Trophoblast cell (in vitro differentiated cells and primary cell): ENCODE data around the gene ZNF407.

ENCODE experiments used
- DNase-seq, 2 donors: peaks; one replicate each; pipeline ENCODE4 v3.0.0-alpha.2; 2016
- H2AFZ ChIP-seq: 2 replicates; pipeline ENCODE4 v1.6.1; 2013; ENCODE audit warnings: low read length, moderate library complexity, mild to moderate bottlenecking; ENCODE audit not compliant: insufficient read depth, poor library complexity
- H2AK5ac ChIP-seq: 2 replicates; pipeline ENCODE4 v1.6.1; 2013; ENCODE audit warnings: mild to moderate bottlenecking, low read length
- H2BK120ac ChIP-seq: 2 replicates; pipeline ENCODE4 v1.6.1; 2013; ENCODE audit warnings: low read length, mild to moderate bottlenecking, moderate library complexity; ENCODE audit not compliant: insufficient read depth, poor library complexity
- H2BK12ac ChIP-seq: 2 replicates; pipeline ENCODE4 v1.6.1; 2013; ENCODE audit warnings: mild to moderate bottlenecking, low read length, moderate library complexity
- H2BK5ac ChIP-seq: 2 replicates; pipeline ENCODE4 v1.6.1; 2013; ENCODE audit warnings: low read length, low read depth, moderate library complexity, mild to moderate bottlenecking; ENCODE audit not compliant: poor library complexity
- H3K14ac ChIP-seq: 2 replicates; pipeline ENCODE4 v1.6.1; 2013; ENCODE audit warnings: mild to moderate bottlenecking, low read length
- H3K18ac ChIP-seq: 2 replicates; pipeline ENCODE4 v1.6.1; 2013; ENCODE audit warnings: mild to moderate bottlenecking, low read length
- H3K23ac ChIP-seq: 2 replicates; pipeline ENCODE4 v1.6.1; 2013; ENCODE audit warnings: low read length
- H3K27ac ChIP-seq: 2 replicates; pipeline ENCODE4 v1.5.1; 2013; ENCODE audit warnings: low read depth, mild to moderate bottlenecking, inconsistent platforms, low read length, moderate library complexity
- H3K27me3 ChIP-seq: 2 replicates; pipeline ENCODE4 v1.6.1; 2013; ENCODE audit warnings: inconsistent platforms, mild to moderate bottlenecking, low read length, moderate library complexity; ENCODE audit not compliant: insufficient read depth
- H3K36me3 ChIP-seq, 2 experiments: 1 replicate in 1 of 2; 2 replicates in 1 of 2; pipeline ENCODE4 v1.6.1; 2013; ENCODE audit warnings: low read length in 2 of 2, mild to moderate bottlenecking in 2 of 2, moderate library complexity in 1 of 2; ENCODE audit not compliant: insufficient read depth in 2 of 2, control insufficient read depth in 1 of 2
- H3K4ac ChIP-seq: 2 replicates; pipeline ENCODE4 v1.6.1; 2013; ENCODE audit warnings: low read depth, mild to moderate bottlenecking, low read length, moderate library complexity
- H3K4me1 ChIP-seq, 2 experiments: 1 replicate in 1 of 2; 2 replicates in 1 of 2; pipeline ENCODE4 v1.6.1; 2013; ENCODE audit warnings: low read length in 2 of 2, mild to moderate bottlenecking in 2 of 2, moderate library complexity in 1 of 2; ENCODE audit not compliant: insufficient read depth in 2 of 2, control insufficient read depth in 1 of 2
- H3K4me2 ChIP-seq: 2 replicates; pipeline ENCODE4 v1.6.1; 2013; ENCODE audit warnings: inconsistent platforms, mild to moderate bottlenecking, low read length, moderate library complexity
- H3K4me3 ChIP-seq: 2 replicates; pipeline ENCODE4 v1.5.1; 2013; ENCODE audit warnings: mild to moderate bottlenecking, low read depth, low read length, inconsistent platforms
- H3K79me1 ChIP-seq: one replicate; pipeline ENCODE4 v1.6.1; 2013; ENCODE audit warnings: low read length
- H3K79me2 ChIP-seq: 2 replicates; pipeline ENCODE4 v1.6.1; 2013; ENCODE audit warnings: low read length, mild to moderate bottlenecking; ENCODE audit not compliant: control insufficient read depth, insufficient read depth, poor library complexity
- H3K9ac ChIP-seq: 2 replicates; pipeline ENCODE4 v1.6.1; 2013; ENCODE audit warnings: mild to moderate bottlenecking, low read length
- H3K9me3 ChIP-seq: 2 replicates; pipeline ENCODE4 v1.6.1; 2013; ENCODE audit warnings: low read depth, mild to moderate bottlenecking, control low read depth, inconsistent platforms, low read length; ENCODE audit not compliant: insufficient read depth
- H4K12ac ChIP-seq: 2 replicates; pipeline ENCODE4 v1.6.1; 2013; ENCODE audit warnings: low read depth, mild to moderate bottlenecking, low read length, moderate library complexity
- H4K8ac ChIP-seq: 2 replicates; pipeline ENCODE4 v1.6.1; 2013; ENCODE audit warnings: low read depth, mild to moderate bottlenecking, low read length, moderate library complexity
- H4K91ac ChIP-seq: one replicate; pipeline ENCODE4 v1.6.1; 2013; ENCODE audit warnings: low read depth, mild to moderate bottlenecking, low read length, moderate library complexity
- WGBS: extraction: QIAGEN DNeasy Blood & Tissue Kit; methylation state at CpG from one replicate; pipeline ENCODE4 v1.1.7; 2013; ENCODE audit warnings: missing lambda C conversion rate; ENCODE audit not compliant: insufficient read length, insufficient coverage; ENCODE audit errors: extremely low coverage; 5-methylcytosine and 5-hydroxymethylcytosine counted together

ZNF407 gene

DNA sequence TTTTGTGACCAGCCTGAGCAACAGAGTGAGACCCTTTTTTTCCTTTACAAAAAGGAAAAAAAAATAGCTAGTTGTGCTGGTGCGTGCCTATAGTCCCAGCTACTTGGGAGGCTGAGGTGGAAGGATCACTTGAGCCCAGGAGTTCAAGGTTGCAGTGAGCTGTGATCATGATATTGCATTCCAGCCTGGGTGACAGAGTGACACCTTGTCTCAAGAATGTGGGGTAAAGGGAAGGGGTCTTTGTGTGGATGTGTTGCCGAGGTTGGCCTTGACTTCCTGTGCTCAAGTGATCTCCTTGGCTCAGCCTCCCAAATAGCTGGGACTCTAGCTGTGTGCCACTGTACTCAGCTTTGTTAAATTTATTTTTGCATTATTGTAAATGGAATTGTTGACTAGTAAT lies 120.6 kb downstream of the ZNF407 start:
- H2BK12ac ChIP-seq: no peak overlapping the region
- no peak overlapping the region for H3K4me2 ChIP-seq
- H2AFZ ChIP-seq: no peak overlapping the region
- no peaks in the 10 kb centered on the region for H3K36me3 ChIP-seq
- H3K79me2 ChIP-seq: no peaks in the 10 kb centered on the region
- H3K4me3 ChIP-seq: no peak overlapping the region
- no peaks in the 10 kb centered on the region for H3K27me3 ChIP-seq
- H3K18ac ChIP-seq: peak overlapping the region; percentile 18
- no peak overlapping the region for H3K9ac ChIP-seq
- no peaks in the 10 kb centered on the region for H3K9me3 ChIP-seq
- H3K27ac ChIP-seq: no peak overlapping the region
- H4K12ac ChIP-seq: no peak overlapping the region
- no peak overlapping the region for H3K14ac ChIP-seq
- H3K79me1 ChIP-seq: no peaks in the 10 kb centered on the region
- H3K23ac ChIP-seq: no peak overlapping the region
- no CpG with 5 or more reads among the region's 2 CpGs for WGBS
- H4K91ac ChIP-seq: no peak overlapping the region
- H2AK5ac ChIP-seq: no peak overlapping the region
- H2BK5ac ChIP-seq: no peak overlapping the region
- no peak overlapping the region for H2BK120ac ChIP-seq
- H3K4me1 ChIP-seq: peaks cover 0 to 3% of the 10 kb centered on the region in 2 experiments
- H4K8ac ChIP-seq: no peak overlapping the region
- H3K4ac ChIP-seq: no peak overlapping the region
- no peak for DNase-seq

- H3K4me2 ChIP-seq: no peak overlapping the region
- no peaks in the 10 kb centered on the region for H3K27me3 ChIP-seq
- H3K18ac ChIP-seq: no peak overlapping the region
- no peak overlapping the region for H2BK120ac ChIP-seq
- no peaks in the 10 kb centered on the region for H3K9me3 ChIP-seq
- no peaks in the 10 kb centered on the region for H3K36me3 ChIP-seq
- H3K4ac ChIP-seq: no peak overlapping the region
- no peak overlapping the region for H2AFZ ChIP-seq
- no peak overlapping the region for H3K9ac ChIP-seq
- H2BK5ac ChIP-seq: no peak overlapping the region
- H4K12ac ChIP-seq: no peak overlapping the region
- no peak overlapping the region for H2AK5ac ChIP-seq
- peak in 1 of 2 donors; percentile 68 for DNase-seq
- H3K23ac ChIP-seq: no peak overlapping the region
- no peak overlapping the region for H4K8ac ChIP-seq
- no peak overlapping the region for H3K27ac ChIP-seq
- no peak overlapping the region for H2BK12ac ChIP-seq
- no peaks in the 10 kb centered on the region for H3K79me1 ChIP-seq
- no peak overlapping the region for H3K14ac ChIP-seq
- peaks cover 0 to 3% of the 10 kb centered on the region in 2 experiments for H3K4me1 ChIP-seq
- no CpG with 5 or more reads among the region's 2 CpGs for WGBS
- H4K91ac ChIP-seq: no peak overlapping the region
- H3K4me3 ChIP-seq: no peak overlapping the region
- no peaks in the 10 kb centered on the region for H3K79me2 ChIP-seq
Observed at GRCh38 chr18:74722237-74722636, 124.6 kb downstream of the ZNF407 start.

DNA sequence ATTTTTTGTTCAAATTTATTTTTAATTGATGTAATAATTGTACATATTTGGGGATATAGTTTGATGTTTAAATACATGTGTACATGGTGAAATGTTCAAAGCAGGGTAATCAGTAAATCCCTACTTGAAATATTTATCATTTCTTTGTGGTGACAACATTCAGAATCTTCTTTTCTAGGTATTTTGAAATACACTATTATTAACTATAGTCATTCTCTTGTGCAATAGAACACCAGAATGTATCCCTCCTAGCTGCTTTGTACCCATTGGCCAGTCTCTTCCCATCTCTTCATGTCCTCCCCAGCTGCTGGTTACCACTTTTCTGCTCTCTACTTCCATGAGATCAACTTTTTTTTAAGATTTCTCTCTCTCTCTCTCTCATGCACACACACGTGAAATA lies 126.5 kb downstream of the ZNF407 start:
- WGBS: no CpG with 5 or more reads among the region's 1 CpG

DNA sequence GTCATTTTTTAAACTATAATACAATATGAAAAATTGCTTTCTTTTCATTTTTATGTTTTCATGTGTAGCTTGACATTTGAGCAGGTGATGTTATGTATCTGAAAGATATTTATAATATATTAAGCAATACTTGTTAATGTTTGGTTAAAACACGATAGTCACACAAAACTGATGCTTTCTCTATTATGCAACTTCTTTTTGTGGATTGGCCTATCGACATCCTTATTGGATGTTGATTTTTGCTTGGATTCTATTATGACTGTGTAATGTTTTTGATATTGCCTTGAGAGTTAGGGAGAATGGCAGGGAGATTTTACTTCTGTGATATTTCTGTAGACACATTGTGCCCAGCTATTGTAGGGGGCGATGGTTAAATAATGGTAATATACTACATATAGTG lies 128.0 kb downstream of the ZNF407 start:
- H3K9ac ChIP-seq: no peak overlapping the region
- H2BK12ac ChIP-seq: no peak overlapping the region
- no CpG with 5 or more reads among the region's 3 CpGs for WGBS
- no peaks in the 10 kb centered on the region for H3K79me1 ChIP-seq
- H3K4ac ChIP-seq: no peak overlapping the region
- H3K9me3 ChIP-seq: no peaks in the 10 kb centered on the region
- H3K79me2 ChIP-seq: no peaks in the 10 kb centered on the region
- no peak overlapping the region for H4K91ac ChIP-seq
- H3K4me3 ChIP-seq: no peak overlapping the region
- H3K23ac ChIP-seq: no peak overlapping the region
- no peak overlapping the region for H3K18ac ChIP-seq
- no peaks in the 10 kb centered on the region for H3K4me1 ChIP-seq
- no peak overlapping the region for H3K27ac ChIP-seq
- H4K12ac ChIP-seq: no peak overlapping the region
- DNase-seq: no peak
- H3K4me2 ChIP-seq: no peak overlapping the region
- no peak overlapping the region for H2AK5ac ChIP-seq
- no peak overlapping the region for H3K14ac ChIP-seq
- no peaks in the 10 kb centered on the region for H3K27me3 ChIP-seq
- no peak overlapping the region for H4K8ac ChIP-seq
- no peak overlapping the region for H2BK5ac ChIP-seq
- no peaks in the 10 kb centered on the region for H3K36me3 ChIP-seq
- H2AFZ ChIP-seq: no peak overlapping the region
- no peak overlapping the region for H2BK120ac ChIP-seq

More for the DNA sequence above, 126.5 kb downstream of the ZNF407 start:
- peak; percentile 6 to 80 for DNase-seq
- no peak overlapping the region for H3K23ac ChIP-seq
- no peak overlapping the region for H4K12ac ChIP-seq
- H3K79me1 ChIP-seq: no peaks in the 10 kb centered on the region
- H3K9ac ChIP-seq: no peak overlapping the region
- H2BK5ac ChIP-seq: no peak overlapping the region
- H3K79me2 ChIP-seq: no peaks in the 10 kb centered on the region
- no peak overlapping the region for H2AFZ ChIP-seq
- H3K4me2 ChIP-seq: no peak overlapping the region
- H3K9me3 ChIP-seq: no peaks in the 10 kb centered on the region
- H4K91ac ChIP-seq: no peak overlapping the region
- H3K4me1 ChIP-seq: no peaks in the 10 kb centered on the region
- H4K8ac ChIP-seq: no peak overlapping the region
- no peak overlapping the region for H3K14ac ChIP-seq
- H3K18ac ChIP-seq: no peak overlapping the region
- no peak overlapping the region for H3K4me3 ChIP-seq
- H2BK12ac ChIP-seq: no peak overlapping the region
- H3K4ac ChIP-seq: no peak overlapping the region
- H3K27me3 ChIP-seq: no peaks in the 10 kb centered on the region
- no peaks in the 10 kb centered on the region for H3K36me3 ChIP-seq
- H3K27ac ChIP-seq: no peak overlapping the region
- no peak overlapping the region for H2AK5ac ChIP-seq
- H2BK120ac ChIP-seq: no peak overlapping the region
